HG02852 (cell line): ENCODE measurements around the gene WNT4.

ENCODE experiments used
- ATAC-seq: cut with Tn5 transposase; IDR thresholded peaks from one replicate; pipeline ENCODE4 v1.9.1; 2021; ENCODE audit warnings: mild to moderate bottlenecking, moderate library complexity; ENCODE audit not compliant: unreplicated experiment

WNT4 gene

DNA sequence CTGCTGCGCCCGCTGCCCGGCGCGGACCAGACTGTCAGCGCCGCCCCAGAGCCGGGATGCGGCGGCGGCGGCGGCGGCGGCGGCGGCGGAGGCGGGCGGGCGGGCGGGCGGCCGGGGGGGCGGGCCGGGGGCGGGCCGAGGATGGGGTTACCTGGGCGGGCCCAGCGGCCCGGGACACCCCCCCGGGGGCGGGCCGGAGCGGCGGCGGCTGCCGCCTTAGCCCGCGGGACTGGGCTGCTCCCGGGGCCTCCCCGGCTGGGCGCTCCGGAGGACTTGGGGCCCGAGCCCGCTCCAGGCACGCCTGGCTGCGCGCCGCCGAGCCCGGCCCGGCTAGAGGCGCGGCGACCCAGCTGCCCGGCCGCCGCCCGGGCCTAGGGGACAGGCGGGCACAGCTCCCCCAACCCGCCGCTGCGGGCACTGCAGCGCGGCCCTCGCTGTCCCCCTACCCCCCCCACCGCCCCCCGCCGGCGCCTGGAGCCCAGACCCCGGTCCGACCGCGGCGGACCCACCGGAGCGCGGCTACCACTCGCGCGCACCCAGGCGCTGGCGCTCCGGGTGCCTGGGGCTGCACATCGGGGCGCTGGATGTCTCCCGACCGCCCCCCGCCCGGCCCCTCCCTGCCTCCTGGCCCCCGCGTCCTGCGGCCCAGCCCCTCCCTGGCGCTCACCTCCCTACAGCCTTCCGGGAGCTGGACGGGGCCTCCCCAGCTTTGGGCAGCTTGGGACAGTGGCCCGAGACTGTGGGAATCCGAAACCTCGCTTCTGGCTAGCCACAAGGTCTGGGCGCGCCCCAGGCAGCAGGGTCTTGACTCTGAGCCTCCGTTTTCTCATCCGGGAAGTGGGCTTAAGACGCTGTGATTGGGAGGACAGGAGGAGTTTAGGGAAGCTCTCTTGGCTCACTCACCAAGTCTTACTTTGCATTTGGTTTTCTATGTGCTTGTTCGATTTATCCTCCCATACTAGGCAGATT is at the start of gene WNT4:
WNT4 (minus strand) TSS at position 33 of the 969 bp plus-strand sequence. CDS start 175 bp downstream, outside the sequence.
- ATAC-seq = no peak

DNA sequence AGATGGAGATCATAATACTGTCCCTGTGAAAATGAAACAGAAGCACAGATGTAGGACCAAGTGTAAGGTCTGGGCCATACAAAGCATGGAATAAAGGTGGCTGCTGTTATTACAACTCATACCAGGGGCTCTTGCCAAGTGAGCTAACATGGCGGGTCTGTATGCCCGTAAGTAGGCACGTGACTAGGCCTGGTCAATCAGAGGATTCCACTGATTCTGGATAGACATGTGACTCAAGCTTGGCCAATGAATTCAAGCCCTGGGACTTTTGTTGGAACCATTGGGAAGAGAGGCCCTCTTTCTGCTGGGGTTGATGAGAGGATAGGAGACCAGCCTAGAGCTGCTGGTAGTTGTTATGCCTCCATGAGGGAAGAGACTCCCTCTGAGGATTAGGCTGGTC is 47.8 kb upstream of the WNT4 start:
- no peak for ATAC-seq

DNA sequence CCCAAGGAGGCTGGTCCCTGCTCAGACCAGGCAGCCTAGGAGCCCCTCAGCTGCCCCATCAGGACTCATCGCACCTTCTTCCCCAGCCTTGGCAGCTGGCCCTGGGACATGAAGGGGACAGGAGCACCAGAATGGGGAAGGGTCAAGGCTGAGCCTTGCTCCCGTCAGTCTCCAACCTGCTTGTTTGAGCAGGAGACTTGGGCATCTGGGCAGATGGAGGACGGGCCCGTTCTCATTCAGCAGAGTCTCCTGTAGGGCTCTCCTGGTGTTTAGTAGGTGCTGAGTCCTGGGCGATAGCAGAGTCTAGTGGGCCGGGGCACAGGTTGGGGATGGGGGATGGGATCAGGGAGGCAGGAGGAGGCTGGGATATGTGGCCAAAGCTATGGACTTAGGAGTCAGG is 47.4 kb upstream of the WNT4 start:
- ATAC-seq = no peak

DNA sequence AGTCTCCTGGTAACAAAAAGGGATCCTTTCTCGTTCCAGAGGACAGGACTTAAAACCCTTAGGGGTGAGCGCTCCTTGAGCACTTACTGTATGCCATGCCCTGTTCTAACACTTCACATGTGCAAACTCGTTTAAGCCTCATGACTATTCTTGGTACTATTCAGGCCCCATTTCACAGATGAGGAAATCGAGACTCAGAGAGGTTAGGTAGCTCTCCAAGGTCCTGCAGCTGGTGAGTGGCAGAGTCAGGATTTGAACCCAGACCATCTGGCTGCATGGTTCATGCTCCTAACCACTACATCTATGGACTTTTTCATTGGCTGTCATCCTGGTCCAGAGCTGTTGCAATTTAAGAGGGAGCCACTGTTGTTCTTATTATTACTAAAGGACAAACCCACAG is 46.7 kb upstream of the WNT4 start:
- no peak for ATAC-seq

DNA sequence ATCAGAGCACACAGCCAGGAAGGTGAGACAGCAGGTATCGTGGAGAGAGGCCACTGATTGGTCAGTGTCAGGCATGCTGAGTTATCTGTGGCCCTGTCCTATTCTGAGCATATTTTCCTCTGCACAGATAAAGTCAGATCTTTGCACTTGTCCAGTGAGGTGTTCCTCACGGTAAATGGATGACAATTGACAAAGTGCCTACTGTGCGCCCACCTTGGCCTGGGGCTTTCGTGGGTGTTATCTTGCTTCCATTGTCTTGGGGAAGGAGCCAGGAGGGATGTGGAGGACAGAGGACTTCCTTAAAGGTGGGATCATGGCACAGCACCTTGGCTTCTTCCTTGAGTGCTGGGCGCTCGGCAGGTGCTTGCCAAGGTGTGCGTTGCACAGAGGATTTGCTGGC is 46.0 kb upstream of the WNT4 start:
- ATAC-seq = no peak

DNA sequence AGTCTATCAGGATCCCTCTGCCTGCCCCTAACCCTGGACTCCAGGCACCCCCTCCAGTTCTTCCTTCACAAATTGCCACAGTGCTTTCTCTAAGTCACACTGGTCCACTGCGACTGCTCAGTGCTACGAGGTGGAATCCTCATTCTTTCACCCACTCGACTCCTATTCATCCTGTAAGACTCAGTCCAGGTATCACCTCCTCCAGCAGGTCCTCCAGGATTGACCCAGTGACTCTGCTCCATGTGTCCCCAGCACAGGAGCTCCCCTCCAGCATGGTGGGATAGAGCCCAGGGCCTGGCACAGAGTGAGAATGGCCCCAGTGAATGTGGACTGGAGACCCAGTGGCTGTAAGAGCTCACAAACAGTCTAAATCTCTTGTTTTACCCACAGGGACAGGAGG is 45.5 kb upstream of the WNT4 start:
- ATAC-seq = no peak

DNA sequence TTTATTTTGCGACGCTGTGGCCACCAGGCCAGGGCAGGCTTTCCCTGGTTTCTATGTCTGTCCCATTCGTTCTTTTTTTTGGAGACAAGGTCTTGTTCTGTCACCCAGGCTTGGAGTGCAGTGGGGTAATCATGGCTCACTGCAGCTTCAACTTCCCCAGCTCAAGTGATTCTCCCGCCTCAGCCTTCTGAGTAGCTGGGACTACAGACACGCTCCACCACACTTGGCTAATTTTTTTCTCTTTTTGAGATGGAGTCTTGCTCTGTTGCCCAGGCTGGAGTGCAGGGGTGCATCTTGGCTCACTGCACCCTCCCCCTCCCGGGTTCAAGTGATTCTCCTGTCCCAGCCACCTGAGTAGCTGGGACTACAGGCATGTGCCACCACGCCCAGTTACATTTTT is 43.4 kb upstream of the WNT4 start:
- ATAC-seq = no peak

DNA sequence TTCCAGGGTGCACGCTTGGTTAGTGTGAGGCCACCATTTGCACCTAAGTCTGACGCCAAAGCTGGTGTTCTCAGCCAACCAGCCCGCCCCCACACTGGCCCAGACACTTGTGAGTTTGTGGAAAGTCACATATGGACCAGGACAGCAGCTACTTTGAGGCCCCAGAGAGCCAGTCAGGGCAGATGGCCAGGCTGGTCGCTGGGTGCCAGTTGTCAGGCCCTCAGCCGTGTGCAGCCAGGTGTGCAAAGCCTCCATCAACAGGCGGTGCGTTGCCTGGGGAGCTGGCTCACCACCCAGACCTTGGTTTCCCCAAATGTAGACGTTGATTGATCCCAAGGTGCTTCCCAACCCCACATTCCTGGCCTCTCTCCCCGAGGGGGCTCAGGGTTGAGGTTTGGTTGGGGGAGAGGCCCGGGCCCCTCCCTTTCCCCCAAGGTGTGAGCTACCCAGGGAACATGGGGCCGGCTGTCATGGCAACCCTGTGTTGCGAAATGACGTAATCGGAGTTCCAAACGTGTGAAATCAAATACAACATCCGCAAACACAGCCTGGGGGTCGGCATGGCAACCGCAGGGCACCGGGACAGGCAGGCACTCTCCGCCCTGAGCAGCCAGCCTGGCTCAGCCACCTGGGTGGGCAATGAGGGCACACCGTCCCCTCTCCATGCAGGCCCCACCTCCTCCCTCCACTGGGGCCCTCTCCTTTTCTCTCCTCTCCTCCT is 42.2 kb upstream of the WNT4 start:
- ATAC-seq = no peak

DNA sequence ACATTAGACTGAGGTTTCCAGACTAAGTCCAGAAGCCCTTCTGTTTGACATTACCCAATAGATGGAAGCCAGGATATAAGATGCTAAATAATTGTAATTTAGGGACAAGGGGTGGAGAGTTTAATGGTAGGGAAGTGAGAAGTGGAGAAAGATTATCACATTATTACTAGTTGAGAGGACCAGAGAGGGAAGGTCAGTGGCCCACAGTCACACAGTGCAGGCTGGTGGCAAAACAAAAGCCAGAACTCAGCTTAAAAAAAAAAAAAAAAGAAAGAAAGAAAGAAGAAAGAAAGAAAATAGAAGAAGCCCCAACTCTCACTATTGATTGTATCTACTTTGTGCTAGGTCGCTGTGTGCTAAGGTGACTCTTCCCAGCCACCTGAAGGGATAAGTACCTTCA is 41.6 kb upstream of the WNT4 start:
- ATAC-seq = no peak

DNA sequence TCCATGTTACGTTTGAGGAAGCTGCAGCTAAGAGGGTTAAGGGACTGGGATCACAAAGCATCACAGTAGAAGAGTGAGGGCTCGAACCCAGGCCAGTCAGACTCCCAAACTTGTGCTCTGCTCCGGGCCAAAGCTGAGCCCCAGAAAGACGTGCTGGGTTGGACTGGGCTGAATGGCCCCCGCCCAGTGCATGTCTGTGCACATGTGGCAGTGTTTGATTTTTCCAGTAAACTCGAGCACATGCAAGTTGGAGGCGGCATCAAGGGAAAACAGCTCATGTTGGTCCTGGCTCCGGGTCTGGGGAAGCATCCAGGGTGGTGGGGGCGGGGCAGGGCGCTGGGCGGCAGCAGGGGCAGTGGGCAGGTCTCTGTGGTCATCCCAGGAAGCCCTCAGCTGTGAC is 39.8 kb upstream of the WNT4 start:
- ATAC-seq = no peak

DNA sequence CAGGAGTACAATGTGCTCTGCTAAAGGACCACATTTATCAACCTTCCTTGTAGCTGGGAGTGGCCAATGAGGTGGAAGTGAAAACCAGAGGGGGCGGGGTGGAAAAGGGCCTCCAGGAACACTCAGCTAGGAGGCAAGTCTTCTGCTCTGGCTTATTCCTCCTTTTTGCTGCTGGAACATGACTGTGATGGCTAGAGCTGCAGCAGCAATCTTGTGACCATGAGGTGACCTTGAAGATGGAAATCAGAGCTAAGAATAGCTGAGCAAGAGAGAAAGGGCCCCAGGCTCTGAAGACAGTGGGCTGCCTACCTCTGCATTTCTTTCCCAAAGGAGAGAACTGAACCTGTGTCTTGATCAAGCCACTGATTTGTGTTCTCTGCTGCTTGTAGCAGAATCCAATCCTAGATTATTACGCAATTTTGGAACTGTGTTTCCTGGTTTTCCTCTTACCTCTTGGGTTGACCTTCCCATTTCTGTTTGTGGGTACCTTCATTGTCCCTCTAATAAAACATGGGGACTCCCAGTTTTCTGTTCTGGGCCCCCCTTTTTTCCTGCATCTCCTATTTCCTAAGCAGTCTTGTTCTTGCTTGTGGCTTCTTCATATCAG is 36.4 kb upstream of the WNT4 start:
- ATAC-seq = no peak

DNA sequence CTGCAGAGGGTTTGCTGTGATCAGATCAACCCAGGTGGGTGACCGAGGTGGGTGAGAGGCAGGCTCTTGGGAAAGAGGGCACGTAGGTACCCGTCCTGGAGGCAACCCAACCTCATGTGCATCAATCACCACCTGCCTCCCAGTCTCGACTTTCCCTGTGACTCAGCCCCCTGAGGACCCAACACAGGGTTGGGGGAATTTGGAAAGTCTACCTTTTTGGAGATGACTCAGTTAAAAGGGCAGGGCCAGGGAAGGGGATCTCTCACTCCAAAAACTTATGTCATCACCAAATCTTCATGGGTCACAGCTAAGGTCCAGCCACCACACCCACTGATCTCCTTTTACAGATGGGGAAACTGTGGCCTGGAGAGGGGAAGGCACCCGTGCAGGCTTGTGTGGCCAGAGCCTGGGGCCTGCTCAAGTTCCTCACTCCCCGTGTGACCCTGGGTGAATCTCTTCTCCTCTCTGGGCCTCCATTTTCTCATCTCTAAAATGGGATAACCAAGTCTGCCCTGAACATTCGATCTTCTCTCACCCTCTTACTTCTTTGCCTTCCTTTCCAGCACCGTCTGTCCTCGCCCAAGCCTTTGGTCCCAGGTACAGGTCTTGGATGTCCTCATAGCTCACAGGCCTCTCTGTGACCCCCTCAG is 34.6 kb upstream of the WNT4 start:
- ATAC-seq = peak; percentile 54

DNA sequence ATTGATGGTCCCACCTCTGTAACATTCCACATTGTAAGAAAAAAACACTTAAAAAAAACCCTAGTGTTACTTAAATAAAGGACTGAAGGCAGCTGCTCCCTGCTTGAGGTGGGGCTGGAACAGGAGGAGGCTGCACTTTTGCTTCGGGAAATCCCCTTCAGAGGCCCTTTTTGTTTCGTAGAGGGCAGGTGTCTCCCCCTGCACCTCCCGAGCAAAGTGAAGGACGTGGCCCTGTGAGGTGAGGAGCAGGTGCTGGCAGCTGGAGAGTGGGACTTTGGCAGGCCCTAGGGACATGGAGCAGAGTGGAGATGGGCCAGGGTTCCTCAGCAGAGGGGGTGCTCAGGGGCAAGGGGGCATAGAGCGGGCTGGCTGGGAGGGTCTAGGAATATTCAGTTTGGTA is 33.4 kb upstream of the WNT4 start:
- peak; percentile 72 for ATAC-seq

DNA sequence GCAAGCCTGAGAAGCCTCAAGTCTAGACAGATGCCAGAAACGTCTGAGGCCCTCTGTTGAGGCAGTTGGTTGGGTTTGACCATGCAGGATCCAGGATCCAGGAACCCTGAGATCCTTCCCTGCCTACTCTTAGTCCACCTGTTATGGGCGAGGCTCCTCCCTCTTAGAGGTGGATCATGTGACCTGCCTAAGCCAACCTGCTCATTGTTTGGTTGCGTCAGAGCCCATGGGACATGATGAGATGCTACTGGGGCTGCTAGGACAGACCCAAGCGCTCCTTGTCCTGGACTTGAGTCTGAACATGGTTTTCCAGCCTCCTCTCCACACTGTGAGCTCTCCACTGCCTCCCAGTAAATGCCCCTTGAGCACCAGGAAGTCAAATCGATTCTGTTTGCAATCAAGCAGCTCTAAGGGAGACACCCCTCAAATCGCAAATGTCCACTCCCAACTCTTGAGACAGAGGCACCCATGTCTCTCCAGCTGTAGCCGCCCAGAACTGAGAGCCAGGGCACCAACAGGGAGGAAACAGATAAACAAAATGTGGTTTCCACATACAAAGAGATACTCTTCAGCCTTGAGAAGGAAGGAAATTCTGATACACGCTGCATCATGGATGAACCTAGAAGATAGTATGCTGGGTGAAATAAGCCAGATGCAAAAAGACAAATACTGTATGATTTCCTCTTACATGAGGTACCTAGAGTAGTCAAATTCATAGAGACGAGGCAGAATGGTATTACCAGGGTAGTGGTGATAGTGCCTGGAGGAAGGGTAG is 31.7 kb upstream of the WNT4 start:
- no peak for ATAC-seq

DNA sequence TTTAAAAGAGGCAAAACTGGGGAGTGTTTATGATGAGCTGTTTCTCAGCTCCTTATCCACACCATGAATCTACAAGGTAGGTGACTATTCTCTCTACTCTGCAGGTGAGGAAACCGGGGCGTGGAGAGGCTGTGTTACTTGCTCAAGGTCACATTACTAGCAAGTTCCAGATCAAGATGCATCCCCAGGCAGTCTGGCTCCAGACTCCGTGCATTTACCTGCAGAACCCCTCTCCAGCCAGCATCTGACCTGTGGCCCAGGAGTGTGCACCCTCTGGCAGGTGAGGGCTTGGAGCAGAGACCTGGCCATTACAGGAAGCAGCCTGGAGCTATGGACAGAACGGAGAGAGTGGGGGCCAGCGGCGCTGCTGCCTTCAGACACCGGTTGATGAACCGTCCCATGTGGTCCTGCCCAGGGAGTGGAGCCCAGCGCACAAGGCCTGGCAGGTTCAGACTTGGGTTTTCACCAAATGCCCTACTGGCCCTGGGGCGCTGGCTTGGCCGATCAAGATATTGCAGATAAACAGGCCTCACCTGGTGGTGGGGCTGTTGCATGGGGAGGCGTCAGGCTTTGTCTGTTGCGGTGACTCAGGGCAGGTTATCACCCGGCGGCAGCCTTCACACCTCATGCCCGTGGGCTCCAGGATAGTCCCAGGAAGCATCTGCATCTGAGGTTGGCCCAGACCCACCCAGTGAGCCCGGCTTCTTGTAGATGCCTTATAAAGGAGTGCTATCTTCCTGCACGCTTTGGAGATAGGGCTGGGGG is 29.2 kb upstream of the WNT4 start:
- no peak for ATAC-seq

DNA sequence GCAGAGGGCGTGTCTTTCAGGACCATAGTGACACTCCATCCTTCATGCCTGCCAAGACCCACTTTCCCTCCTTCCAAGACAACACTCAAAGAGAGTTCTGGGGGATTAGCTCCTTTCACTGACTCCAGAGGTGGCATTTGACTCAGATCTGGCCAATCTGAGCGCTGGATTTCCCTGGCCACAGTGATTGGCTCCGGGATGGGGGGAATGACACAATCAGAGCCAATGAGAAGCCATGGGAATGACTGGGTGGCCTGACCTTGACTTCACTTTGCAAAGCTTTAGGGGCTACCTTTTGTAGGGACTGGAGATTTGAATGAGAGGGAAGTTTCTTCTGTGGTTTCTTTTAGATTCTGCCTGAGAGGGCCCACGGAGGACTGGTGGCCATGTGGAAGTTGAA is 26.9 kb upstream of the WNT4 start:
- no peak for ATAC-seq

DNA sequence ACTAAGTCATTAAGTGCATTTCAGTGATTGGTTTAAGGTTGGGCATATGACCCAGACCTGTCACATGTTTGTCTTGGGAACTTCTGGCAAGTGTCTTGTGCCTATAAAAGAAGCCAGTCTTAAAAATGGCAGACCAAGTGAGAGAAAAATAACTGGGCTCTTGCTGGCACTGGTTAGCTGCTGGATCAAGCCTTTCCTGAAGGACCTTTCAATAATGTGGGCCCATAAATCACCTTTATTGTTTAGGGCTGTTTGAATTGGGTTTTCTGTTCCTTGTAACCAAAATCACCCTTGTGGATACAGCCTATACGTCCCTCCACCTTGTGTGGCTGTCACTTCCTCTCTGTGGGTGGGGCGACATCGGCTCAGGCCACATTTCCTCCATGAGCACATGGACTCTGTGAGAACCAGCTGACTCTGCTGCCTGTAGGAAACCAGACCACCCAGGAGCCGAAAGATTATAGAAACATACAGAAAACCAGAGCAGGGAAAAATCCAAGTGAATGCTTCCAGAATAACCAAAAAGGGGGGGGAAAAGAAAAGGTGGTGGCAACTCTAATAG is 25.6 kb upstream of the WNT4 start:
- no peak for ATAC-seq

DNA sequence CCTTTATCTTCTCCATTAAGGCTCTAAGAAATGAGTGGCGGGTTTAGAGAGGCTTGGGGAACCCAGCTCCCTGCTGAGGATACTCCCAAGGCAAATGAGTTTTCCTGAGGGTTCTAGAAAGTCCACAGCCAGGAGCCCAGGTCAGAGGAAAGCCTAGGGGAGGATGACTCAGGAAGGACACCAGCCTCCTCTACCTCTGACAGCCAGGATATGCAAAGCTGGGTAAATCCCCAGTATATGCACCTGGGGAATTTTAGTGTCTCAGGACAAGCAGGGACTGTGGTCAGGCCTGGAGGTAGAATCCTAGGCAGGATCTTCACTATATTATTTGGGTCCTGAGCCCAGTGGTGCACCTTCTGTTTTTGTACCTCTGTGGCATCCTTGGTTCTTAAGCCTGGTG is 23.5 kb upstream of the WNT4 start:
- no peak for ATAC-seq
